ENCODE data around the gene DOCK7.
"Not testable (repeated sequence)": the region's sequence is repeated elsewhere in the genome, so short reads cannot be mapped to it uniquely, and the experiment has no call there.

Gene DOCK7

DNA sequence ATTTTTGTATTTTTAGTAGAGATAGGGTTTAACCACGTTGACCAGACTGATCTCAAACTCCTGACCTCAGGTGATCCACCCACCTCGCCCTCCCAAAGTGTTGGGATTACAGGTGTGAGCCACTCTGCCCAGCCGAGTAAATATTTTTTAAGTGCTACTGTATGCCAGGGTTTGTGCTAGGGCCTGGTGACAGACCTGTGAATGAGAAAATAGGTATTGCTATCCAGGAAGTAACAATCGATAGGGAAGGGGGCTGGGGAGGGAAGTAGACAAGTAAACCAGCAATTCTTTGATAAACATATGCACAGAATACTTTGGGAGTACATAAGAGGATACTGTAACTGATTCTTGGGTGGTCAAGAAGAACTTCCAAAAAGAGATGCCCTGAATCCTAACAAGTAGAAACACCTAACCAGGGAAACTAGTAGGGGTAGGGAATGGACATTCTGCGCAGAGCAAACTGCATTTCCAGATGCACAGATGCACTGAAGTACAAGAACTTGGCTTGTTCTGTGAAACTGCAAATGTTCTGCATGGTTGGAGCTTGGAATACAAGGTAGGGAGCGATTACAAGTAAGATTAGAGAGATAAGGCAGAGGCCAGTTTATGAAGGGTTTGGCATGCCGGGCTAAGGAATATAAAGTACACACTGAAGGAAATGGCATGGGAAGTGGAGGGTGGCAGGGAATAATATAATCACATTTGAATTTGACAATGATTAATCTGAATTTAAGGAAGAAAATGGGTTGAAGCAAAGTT, 19.0 kb upstream of the DOCK7 start:
- Histone ChIP-seq H3K4me3 (ENCODE audit: low read depth in 1 of 2, low read length in 1 of 2) (no peak overlapping the region), H3K4me1 (ENCODE audit: control insufficient read depth in 1 of 2, insufficient read depth in 1 of 2, low read depth in 1 of 2, low read length in 1 of 2) (no peaks in the 10 kb centered on the region), H3K9me3 (no peaks in the 10 kb centered on the region), H3K36me3 (no peaks in the 10 kb centered on the region), H3K27me3 (no peaks in the 10 kb centered on the region), H3K27ac (no peak overlapping the region)
- TF ChIP-seq, protein P1, sequence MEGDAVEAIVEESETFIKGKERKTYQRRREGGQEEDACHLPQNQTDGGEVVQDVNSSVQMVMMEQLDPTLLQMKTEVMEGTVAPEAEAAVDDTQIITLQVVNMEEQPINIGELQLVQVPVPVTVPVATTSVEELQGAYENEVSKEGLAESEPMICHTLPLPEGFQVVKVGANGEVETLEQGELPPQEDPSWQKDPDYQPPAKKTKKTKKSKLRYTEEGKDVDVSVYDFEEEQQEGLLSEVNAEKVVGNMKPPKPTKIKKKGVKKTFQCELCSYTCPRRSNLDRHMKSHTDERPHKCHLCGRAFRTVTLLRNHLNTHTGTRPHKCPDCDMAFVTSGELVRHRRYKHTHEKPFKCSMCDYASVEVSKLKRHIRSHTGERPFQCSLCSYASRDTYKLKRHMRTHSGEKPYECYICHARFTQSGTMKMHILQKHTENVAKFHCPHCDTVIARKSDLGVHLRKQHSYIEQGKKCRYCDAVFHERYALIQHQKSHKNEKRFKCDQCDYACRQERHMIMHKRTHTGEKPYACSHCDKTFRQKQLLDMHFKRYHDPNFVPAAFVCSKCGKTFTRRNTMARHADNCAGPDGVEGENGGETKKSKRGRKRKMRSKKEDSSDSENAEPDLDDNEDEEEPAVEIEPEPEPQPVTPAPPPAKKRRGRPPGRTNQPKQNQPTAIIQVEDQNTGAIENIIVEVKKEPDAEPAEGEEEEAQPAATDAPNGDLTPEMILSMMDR (IDR thresholded peaks at IDR 0.05), result no peak

DNA sequence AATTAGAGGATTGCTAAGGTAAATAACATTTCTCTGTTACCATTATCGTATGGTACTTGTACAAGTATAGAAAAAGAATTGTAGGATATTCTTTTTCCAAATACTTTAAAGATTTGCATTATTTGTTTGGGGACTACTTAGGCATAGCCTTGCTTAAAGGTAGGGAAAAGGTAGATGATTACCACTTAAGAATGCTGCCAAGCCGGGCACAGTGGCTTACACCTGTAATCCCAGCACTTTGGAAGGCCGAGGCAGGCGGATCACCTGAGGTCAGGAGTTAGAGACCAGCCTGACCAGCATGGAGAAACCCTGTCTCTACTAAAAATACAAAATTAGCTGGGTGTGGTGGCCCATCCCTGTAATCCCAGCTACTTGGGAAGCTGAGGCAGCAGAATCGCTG, 10.0 kb upstream of the DOCK7 start:
- H3K4me3 ChIP-seq (ENCODE audit: low read depth in 1 of 2, low read length in 1 of 2); H3K27ac ChIP-seq; H3K4me1 ChIP-seq (ENCODE audit: control insufficient read depth in 1 of 2, insufficient read depth in 1 of 2, low read depth in 1 of 2, low read length in 1 of 2); H3K27me3 ChIP-seq; H3K9me3 ChIP-seq; H3K36me3 ChIP-seq: not testable (repeated sequence)

DNA sequence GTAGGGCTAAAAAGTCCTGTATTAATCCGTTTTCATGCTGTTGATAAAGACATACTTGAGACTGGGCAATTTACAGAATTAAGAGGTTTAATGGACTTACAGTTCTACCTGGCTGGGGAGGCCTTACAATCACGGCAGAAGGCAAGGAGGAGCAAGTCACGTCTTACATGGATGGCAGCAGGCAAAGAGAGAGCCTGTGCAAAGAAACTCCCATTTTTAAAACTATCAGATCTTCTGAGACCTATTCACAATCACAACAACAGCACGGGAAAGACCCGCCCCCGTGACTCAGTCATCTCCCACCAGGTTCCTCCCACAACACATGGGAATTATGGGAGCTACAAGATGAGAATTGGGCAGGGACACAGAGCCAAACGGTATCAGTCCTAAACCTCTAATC, 6.3 kb upstream of the DOCK7 start:
- H3K4me3 ChIP-seq (ENCODE audit: low read depth in 1 of 2, low read length in 1 of 2); H3K36me3 ChIP-seq; H3K4me1 ChIP-seq (ENCODE audit: control insufficient read depth in 1 of 2, insufficient read depth in 1 of 2, low read depth in 1 of 2, low read length in 1 of 2); H3K27me3 ChIP-seq; H3K27ac ChIP-seq; H3K9me3 ChIP-seq: not testable (repeated sequence)

DNA sequence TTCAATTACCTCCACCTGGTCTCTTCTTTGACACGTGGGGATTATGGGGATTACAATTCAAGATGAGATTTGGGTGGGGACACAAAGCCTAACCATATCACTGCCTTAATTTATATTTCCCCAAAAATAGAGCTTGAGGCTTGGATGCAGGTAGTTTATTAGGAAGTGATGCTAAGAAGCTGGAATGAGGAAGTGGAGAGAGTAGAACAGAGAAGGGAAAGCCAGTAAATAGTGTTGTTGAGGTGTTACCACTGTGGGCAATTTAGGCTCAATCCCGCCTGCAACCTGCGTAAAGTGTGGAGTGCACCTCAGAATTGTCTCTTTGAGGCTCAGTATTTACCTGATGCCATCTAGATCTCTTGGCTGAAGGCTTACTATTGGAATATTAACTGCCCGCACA, 4.9 kb upstream of the DOCK7 start:
- TF ChIP-seq, protein P1 (IDR thresholded peaks at IDR 0.05), result no peak
- no peaks in the 10 kb centered on the region for H3K9me3 ChIP-seq

DNA sequence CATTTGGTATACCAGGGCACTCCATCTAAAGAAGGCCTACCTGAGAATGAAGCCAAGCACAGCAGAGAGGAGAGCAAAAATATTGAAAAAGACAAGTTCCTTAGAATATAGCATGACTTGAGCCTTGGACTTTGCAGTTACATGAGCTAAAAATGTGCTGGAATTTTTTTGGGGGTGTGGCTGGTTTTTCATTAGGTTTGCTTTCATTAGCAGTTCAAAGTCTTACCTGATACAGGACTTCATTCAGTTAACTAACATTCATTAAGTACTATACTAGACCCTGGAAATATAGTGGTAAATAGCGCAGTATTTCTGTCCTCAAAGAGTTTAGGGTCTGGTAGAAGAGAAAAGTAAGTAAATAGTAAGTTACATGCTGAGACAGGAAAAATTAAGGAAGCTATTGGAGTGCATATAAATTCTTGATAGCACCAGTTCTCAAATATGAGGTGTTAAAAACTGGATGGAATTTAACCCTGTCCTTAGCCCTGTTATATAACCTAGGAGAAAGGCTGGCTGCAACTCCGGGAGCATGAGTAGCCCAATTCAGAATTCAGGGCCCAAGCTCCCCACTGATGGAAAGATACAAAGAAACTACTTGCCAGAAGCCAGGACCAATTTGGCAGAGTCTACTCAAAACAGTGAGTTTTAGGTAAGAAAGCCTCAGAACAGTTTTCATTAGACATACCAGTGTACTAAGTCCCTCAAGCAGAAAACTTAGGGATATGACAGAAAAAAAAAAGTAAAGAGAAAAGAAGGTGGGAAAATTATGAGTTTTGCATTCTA, 3.1 kb upstream of the DOCK7 start:
- Histone ChIP-seq H3K9me3 (no peaks in the 10 kb centered on the region), H3K27me3 (peaks cover 33% of the 10 kb centered on the region), H3K36me3 (no peaks in the 10 kb centered on the region), H3K4me3 (ENCODE audit: low read depth in 1 of 2, low read length in 1 of 2) (no peak overlapping the region), H3K4me1 (ENCODE audit: control insufficient read depth in 1 of 2, insufficient read depth in 1 of 2, low read depth in 1 of 2, low read length in 1 of 2) (peaks cover 9 to 13% of the 10 kb centered on the region in 2 experiments), H3K27ac (no peak overlapping the region)
- TF ChIP-seq, protein P1 (IDR thresholded peaks at IDR 0.05), result no peak

More for the DNA sequence above, 4.9 kb upstream of the DOCK7 start:
- Histone ChIP-seq H3K4me3 (ENCODE audit: low read depth in 1 of 2, low read length in 1 of 2) (no peak overlapping the region), H3K4me1 (ENCODE audit: control insufficient read depth in 1 of 2, insufficient read depth in 1 of 2, low read depth in 1 of 2, low read length in 1 of 2) (peaks cover 6% of the 10 kb centered on the region in 2 experiments), H3K27me3 (peaks cover 19% of the 10 kb centered on the region), H3K27ac (no peak overlapping the region), H3K36me3 (no peaks in the 10 kb centered on the region)

DNA sequence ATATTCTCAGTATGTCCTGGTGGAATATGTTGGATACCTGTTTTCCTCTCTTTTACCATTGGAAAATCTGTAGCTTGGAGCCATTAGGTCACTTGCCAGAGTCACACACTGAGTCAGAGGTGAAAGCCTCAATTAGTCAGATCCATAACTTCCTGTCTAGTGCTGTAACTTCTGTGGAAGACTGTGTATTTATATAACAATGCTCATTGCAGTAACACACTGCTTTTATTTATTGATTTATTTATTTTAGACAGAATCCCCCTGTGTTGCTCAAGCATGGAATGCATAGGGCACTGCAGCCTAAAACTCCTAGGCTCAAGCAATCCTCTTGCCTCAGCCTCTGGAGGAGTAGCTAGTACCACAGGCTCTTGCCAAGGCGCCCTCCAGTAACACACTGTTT, 1.3 kb upstream of the DOCK7 start:
- H3K27ac ChIP-seq, result no peak overlapping the region
- peaks cover 33% of the 10 kb centered on the region for H3K27me3 ChIP-seq
- H3K4me3 ChIP-seq (ENCODE audit: low read depth in 1 of 2, low read length in 1 of 2), result no peak overlapping the region
- H3K4me1 ChIP-seq (ENCODE audit: control insufficient read depth in 1 of 2, insufficient read depth in 1 of 2, low read depth in 1 of 2, low read length in 1 of 2), result peaks cover 9 to 13% of the 10 kb centered on the region in 2 experiments
- TF ChIP-seq, protein P1 (IDR thresholded peaks at IDR 0.05), result no peak
- H3K9me3 ChIP-seq, result no peaks in the 10 kb centered on the region
- no peaks in the 10 kb centered on the region for H3K36me3 ChIP-seq
